PC-9 (cell line): ENCODE data around the gene BCL11A.

ENCODE experiments used
- EZH2 ChIP-seq: fragments of 200-600 bp; sonication (generic); IDR thresholded peaks from 2 replicates; pipeline ENCODE4 v1.8.0; 2017; ENCODE audit warnings: antibody characterized with exemption, low read depth
- TF ChIP-seq, protein P1 (sequence below): fragments of 200-600 bp; sonication (generic); conservative IDR thresholded peaks from 2 replicates; pipeline ENCODE4 v1.6.1; 2017; ENCODE audit warnings: mixed run types, antibody characterized with exemption, mild to moderate bottlenecking, moderate library complexity

GRCh38 chr2:60555066-60555782 lies 1.8 kb upstream of the BCL11A start:
- TF ChIP-seq, protein P1, sequence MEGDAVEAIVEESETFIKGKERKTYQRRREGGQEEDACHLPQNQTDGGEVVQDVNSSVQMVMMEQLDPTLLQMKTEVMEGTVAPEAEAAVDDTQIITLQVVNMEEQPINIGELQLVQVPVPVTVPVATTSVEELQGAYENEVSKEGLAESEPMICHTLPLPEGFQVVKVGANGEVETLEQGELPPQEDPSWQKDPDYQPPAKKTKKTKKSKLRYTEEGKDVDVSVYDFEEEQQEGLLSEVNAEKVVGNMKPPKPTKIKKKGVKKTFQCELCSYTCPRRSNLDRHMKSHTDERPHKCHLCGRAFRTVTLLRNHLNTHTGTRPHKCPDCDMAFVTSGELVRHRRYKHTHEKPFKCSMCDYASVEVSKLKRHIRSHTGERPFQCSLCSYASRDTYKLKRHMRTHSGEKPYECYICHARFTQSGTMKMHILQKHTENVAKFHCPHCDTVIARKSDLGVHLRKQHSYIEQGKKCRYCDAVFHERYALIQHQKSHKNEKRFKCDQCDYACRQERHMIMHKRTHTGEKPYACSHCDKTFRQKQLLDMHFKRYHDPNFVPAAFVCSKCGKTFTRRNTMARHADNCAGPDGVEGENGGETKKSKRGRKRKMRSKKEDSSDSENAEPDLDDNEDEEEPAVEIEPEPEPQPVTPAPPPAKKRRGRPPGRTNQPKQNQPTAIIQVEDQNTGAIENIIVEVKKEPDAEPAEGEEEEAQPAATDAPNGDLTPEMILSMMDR: no peak; the same call in 1 of the 2 replicates
- no peak for TF ChIP-seq EZH2
